NCI-H128 (cell line): Measurements from ENCODE around the gene DIAPH1.

Source experiments
- DNase-seq: peaks from one replicate; lab custom pipeline; 2025; ENCODE audit not compliant: unreplicated experiment; lab: John Stamatoyannopoulos, UW

The DIAPH1 gene

DNA sequence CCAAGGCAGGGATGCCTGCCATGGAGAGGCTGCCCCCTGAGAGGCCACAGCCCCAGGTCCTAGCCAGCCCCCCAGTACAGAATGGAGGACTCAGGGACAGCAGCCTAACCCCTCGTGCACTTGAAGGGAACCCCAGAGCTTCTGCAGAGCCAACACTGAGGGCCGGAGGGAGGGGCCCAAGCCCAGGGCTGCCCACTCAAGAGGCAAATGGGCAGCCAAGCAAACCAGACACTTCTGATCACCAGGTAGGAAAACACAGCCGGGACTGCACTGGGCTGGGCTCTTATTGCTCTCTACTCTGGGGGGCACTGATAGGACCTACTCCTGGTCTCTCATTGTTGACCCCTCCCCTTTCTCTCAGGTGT lies 21.2 kb upstream of the DIAPH1 start:
- DNase-seq, result no peak

DNA sequence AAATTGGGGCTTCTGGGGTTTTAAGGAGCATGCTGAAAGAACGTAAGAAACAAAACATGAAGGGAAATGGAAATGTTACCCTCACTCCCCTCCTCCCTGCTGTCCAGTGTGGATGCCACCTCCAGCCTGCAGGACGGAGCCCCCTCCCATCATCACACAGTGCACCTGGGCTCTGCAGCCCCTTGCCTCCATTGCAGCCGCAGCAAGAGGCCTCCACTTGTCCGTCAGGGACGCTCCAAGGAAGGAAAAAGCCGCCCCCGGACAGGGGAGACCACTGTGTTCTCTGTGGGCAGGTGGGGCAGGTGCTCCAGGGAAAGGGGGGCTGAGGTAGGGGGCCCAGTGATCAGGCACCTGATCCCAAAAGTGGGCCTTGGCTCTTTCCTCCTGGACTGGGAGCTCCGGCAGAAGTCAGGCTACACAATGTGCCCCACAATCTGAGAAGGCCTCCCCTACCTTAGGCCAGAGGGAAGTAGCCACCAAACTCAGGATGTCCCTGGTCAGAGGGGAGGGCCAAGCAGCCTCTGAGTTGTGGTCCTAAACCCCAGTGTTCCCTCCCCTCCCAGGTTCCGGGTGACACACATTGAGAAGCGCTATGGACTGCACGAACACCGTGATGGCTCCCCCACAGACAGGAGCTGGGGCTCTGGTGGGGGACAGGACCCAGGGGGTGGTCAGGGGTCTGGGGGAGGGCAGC lies 20.7 kb upstream of the DIAPH1 start:
- DNase-seq, result no peak

DNA sequence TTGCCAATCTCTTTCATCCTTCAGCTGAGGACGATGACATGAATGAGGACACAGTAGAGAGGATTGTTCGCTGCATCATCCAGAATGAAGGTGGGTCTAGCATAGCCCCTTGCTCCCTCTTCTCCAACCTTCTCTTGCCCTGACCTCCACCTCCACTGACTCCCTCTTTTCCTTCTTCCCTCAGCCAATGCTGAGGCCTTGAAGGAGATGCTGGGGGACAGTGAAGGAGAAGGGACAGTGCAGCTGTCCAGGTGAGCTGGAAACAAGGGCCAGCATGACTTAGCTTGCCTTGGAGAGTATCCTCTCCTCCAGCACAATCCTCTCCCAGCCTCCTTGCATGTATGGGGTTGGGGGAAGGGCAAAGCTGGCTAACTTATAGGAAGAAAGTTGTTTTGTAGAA lies 20.0 kb upstream of the DIAPH1 start:
- DNase-seq, result no peak

DNA sequence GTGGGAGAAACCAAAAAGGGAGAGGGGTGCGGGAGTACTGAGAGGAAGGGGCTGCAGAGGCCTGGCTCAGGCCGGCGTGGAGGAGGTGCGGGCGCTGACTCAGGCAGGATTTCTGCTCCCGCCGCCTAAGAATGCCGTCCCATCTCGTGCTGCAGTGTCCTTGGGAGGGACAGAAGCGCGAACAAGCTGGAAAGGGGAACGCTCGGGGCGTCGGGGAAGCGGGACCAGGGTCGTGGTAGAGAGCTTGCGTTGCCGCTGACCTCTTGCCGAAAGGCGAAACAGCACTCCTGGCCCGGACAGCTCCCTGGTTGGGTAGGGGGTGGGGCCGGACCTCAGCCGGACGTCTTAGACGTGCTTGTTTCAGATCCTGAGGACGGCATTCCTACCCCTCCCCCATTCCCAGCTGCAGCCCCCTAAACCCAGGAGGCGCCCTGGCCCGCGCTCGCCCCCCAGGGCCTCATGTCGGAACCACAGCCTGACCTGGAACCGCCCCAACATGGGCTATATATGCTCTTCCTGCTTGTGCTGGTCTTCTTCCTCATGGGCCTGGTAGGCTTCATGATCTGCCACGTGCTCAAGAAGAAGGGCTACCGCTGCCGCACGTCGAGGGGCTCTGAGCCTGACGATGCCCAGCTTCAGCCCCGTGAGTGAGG lies 19.1 kb upstream of the DIAPH1 start:
- DNase-seq, result no peak

DNA sequence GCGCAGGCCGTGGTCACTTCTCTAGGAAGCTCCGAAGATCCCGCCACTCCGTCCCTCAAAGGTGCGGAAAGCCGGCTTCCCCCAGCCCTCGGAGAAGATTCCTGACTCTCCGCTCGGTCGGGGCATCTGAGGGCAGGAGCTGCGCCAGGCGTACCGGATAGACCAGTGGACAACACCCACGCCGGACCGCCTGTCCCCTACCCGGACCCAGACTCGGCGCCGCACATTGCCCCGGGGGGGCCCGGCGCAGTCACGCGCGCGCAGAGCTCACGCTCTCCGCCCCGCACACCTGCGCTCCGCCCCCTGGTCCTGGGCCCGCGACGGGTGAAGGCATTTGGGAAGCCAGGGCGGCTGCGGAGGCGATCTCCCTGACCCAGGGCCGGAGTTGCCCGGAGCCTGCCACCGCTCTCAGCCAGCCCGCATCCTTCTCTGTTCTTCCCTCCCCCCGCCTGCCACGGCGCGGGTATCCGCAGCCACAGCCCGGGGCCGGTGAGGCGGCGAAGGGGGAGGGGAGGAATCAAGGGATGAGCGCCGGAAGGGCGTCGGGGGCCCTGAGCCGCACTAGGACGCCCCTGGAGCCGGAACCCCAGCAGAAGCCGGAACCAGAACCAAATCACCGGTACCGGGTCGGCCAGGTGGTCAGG lies 18.4 kb upstream of the DIAPH1 start:
- no peak for DNase-seq

DNA sequence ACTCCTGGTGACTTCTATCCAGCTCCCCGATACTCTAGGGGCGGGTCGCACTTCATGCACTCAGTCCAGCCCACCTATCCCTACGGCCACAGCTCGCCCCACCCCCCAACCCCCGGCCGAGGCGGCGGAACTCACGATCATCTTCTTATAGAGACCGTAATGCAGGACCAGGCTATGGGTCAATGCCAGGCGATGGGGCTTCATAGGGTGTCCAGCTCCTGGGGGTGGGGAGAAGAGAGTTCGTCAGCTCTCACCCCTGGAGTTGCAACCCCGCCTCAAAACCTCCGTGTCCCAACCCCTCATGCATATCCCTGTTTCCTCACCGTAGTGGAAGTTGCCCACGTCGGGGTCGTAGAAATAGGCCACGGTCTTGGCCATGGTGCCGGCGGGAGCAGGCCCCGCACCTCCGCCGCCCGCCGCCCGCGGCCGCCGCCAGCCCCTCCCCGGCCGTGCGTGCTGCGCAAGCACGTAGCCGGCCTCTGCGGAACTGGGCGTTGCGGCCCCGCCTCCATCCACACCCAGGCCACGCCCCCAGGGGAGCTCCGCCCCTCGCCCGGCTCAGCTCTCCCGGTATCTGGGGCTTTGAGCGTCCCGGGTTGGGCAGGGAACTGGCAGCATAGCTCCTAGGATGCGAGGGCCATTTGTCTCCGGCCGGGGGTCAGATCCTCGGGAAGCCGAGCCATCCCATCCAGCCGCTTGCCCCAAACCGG lies 17.8 kb upstream of the DIAPH1 start, which contains the start of the genes HDAC3 and RELL2:
TSS of gene HDAC3 (minus strand) at position 437 of the 710 bp plus-strand sequence. CDS start at position 378, 59 bp downstream.
TSS of gene RELL2 (plus strand) at position 585 of the 710 bp plus-strand sequence. CDS start 1,229 bp downstream, outside the sequence.
- DNase-seq, result peak; percentile 73

DNA sequence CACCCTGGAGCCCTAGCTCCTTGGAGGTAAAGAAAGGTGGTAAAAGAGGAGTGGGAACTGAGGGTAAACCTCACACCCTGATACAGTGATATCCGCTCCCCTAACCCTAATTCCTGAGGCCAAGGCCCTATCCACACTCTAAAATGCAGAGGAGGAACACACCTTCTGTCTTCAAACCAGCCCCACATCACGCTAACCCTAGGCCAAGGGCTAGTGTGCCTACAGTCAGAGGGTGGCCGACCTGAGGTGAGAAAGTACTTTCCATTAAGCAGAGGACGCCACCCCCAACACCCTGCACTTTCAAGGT lies 17.3 kb upstream of the DIAPH1 start:
- no peak for DNase-seq

DNA sequence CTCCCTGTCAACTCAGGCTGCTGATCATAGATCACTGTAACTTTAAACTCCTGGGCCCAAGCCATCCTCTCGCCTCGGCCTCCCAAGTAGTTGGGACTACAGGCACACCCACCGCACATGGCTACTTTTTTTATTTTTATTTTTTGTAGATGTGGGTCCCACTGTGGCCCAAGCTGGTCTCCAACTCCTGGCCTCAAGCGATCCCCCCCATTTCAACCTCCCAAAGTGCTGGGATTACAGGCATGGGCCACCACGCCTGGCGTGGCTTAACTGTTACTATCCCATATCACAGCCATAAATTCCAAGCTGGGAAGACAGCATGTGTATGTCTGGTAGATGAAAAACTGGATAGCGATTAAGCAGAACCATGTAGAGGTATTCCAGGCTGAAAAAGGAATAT lies 16.8 kb upstream of the DIAPH1 start:
- DNase-seq, result no peak

DNA sequence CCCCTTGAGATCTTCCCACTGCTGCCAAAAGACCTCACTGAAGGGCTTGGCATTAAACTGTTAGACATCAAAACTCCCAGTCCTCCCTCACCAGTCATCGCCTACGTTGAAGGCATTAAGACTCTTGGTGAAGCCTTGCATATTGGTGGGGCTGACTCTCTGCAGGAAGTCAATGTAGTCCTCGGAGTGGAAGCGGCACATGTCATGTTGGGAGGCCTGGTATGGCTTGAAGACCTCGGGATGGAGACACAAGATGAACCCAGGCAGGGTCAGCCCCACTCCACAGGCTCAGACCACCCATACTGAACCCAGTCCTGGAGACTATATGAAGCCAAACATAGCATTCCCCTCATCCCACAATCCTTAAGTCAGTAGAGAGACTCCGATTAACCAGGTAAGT lies 15.9 kb upstream of the DIAPH1 start:
- DNase-seq, result no peak

DNA sequence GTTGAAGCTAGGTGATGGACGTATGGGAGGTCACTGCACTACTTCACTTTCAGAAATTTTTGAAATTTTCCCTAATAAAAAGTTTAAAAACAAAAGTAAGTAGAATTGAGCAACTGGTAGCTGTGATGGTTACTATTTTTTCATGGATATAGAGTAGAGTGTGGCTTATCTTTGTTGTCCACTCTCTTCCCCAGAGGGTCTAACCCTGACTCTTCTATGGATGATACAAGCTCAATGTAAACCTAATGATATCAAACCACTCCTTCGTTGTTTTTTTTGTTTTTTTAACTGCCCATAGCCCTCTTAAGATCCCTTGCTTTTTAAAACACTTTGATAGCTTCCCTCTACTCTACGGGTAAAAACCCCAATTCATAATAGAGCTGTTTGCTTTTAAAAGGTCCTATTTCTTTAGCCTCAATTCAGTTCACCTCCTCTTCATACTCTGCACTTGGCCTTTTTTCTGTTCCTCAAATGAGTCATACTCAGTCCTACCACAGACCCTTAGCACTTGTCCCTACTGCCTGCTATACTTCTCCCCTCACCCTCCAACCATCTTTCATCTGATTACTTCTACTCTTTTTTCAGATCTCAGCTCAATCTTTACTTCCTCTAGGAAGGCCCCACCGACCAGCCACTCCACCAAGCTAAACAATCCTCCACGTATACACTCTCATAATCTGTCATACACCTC lies 15.2 kb upstream of the DIAPH1 start:
- no peak for DNase-seq

DNA sequence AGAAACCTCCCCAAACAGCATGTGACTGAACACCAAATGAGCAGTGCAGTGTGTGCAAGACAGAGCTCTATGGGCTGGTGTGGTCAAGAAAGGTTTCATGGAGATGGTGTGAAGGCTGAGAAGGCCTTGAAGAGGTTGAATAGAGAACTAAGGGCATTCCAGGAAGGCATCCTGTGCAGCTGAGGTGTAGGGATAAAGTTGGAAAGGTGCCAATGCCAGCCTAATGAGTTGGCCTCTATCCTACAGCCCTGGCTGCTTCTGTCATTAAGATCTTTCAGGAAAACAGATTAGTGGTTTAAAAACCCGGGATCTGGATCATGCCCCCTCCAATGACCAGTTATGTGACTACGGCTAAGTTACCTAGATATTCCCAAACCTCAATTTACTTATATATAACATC lies 13.8 kb upstream of the DIAPH1 start:
- no peak for DNase-seq

DNA sequence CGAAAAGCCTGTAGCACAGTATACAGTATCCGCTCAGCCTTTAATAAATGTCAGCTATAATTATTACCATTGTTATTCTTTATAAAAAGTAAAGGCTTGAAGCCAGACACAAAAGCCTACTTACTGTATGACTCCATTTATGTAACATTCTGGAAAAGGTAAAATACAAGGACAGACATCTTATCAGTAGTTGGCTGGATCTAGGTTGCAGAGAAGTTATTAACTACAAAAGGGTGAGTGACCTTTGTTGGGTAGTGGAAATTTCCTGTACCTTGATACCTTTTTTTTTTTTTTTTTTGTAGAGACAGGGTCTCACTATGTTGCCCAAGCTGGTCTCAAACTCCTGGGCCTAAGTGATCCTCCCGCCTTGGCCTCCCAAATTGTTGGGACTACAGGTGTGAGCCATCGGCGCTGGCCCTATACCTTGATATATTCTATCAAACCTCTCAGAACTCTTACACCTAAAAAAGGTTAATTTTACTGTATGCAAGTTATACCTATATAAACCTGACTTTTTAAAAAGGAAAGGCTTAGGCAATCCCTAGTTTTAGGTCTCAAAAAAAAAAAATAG lies 11.9 kb upstream of the DIAPH1 start:
- no peak for DNase-seq

DNA sequence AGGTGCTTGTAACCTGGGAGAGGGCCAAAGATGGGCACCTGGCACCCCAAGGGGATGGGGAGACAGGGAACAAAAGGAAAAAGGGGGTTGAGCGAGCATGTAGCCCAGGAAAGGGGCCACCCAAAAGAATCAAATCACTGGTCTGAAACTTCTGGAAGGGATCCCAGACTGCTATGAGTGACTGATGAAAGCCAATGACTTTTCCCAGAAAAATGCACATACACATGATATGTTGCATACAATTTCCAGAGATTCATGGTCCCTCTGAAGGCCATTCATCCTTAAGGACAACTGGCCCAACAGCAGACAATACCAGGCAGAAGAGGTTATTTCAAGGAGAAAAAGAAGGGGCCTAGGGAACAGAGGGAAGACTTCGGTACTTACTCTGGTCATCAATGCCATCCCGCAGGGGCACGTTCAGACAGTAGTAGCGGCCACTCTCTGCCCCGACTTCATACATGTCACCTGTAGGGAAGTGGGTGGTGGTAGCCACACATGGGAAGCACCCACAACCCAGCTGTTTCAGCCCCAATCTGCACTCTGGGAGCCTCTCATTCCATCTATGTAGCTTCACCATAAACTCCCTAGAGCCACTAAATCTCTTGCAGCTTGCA lies 9.5 kb upstream of the DIAPH1 start:
- no peak for DNase-seq

DNA sequence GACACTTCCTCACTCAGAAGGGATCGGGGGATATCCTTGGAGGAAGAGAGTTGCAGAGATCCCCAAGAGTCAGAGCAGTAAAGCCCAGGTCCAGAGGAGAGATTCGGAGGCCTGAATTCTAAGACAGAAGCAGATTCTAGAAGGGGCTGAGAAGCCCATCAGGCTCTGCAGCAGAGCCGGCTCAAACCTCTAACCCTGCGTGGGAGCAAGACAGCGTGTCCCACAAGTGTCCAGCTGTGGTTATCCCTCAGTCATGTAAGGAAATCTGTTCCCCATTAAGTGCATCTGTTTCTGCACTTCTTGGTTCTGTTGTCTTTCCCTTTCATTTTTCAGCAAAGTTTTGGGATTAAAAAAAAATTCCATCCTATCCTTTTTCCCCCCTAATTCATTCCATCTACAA lies 4.8 kb upstream of the DIAPH1 start:
- no peak for DNase-seq

DNA sequence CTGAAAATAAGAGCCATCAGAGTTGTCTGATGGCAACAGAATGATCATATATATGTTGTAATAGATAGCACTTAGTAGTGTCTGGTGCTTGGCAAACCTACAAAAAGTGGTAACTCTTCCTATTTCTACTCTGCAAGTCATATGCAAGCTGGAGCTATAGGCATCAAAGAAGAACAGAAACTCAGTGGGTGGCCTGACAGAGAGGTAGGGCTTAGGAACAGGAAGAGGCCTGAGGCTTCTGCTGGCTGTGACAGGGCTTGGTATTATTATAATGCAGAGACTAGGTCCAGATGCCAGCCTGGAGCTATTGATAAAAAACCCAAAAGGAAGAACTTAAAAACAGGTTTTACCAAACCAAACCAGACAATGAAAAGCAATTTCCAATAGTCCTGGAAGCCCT lies 4.4 kb upstream of the DIAPH1 start:
- no peak for DNase-seq

DNA sequence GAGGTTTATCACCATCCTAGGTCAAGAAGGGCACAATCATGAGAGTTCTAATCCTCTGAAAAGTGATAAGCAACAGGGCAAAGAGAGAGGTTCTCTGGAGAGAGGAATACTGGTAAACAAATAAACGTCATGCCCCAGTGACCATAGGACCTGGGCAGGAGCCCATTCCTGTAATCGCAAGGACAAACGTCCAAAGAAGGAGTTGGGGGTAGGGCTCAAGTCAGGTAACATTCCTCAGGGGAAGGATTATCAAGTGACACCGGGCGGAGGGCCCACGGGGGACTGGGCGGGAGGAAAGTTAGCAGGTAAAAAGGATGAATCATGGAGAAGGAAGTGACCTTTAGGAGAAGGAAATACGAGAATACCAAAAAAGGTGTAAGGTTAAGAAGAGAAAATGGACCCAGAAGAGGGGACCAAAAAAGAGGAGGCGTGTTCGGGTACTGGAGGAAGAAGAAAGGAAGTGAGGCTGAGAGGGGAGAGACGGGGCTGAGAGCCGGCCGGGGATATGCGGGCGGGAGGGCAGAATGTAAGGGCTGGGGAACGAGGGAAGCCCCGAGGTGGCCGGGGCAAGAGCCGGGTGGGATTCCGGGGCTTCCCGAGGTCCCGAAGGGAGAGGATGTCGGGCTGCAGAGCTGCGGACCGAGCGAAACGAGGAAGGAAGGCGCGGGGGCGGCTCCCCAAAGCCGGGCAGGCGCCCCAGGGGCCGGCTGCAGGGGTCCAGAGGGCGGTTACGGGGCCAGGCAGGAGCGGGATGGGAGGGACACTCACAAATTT lies 583 bp downstream of the DIAPH1 start:
- no peak for DNase-seq

DNA sequence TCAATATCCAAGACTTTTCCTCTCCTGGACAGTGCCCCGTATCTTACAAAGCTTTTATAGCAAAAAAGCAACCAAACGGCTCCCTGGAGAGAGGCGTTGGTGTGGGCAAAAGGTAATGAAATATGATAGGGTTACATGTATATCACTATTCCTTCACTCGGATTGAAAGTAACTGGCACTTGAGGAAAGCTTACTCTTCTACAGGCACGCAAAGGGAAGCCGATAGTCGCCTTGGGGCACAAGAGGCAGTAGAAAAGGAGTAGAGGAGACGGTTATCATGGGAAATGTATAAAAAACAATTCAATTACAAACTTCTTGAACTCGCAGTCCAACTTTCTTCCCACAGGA lies 1.1 kb downstream of the DIAPH1 start:
- no peak for DNase-seq

DNA sequence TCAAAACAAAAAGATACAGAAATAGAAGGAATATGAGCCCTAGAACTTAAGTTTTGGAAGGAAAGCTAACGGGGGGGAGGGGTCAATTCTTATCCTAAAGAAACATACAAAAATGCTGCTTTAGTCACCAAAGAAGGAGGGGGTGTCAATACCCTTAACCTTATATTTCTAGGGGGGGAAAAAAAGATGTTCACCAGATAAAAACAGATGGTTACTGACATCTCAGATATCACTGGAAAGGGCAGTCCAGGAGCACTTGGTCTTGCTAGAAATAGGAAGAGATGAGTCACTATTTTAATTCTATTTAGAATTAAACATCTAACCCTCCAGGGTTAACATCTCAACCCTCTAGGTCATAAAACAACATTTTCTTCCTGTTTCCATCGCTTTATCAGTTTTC lies 1.7 kb downstream of the DIAPH1 start:
- no peak for DNase-seq

DNA sequence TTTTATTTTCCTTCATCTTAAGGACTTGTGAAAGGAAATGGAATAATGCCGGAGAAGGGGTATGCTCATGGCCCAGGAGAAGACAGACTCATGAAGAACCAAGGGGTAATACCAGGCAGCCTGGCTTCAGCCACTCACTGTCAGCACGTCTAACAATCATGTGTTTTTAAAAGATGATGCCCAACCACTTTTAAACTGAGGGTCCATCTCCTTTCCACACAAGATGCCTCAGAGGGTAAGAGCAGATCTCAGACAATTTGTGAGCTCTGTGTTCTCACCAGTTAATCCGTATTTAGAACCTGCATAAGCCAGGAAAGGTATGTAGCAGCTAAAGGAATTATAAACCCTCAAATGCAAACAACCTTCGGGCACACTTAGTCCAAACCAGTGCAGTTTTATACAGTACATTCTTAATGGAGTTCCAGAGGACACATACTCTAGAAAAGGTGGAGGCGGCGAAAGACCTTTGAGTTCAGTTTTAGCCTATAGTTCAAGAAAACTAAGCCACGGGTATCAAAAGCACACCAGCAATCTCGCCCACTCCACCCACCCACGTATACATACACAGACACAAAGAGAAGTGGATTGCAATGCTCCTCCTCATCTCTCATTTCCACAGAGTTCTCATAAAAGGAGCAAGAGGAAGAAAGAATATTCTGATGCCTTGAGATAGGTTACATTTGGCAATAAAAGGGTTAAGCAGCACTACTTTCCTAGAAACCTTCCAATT lies 2.6 kb downstream of the DIAPH1 start:
- no peak for DNase-seq
